Loucy (cell line): ENCODE measurements around the gene GTSF1L.

ENCODE experiments used
- H2AFZ ChIP-seq: fragments of 200-600 bp; sonication (generic); 2 replicates; pipeline ENCODE4 v1.6.0; 2016; ENCODE audit warnings: antibody characterized with exemption, mild to moderate bottlenecking, low read length, moderate library complexity
- H3F3A ChIP-seq: fragments of 200-600 bp; 2 replicates; pipeline ENCODE4 v1.6.0; 2016; ENCODE audit warnings: antibody characterized with exemption, low read depth, mild to moderate bottlenecking
- H3K27me3 ChIP-seq: fragments of 200-600 bp; sonication (generic); 2 replicates; pipeline ENCODE4 v1.6.1; 2014; ENCODE audit warnings: low read length, mild to moderate bottlenecking; ENCODE audit not compliant: insufficient read depth, poor library complexity, severe bottlenecking
- H3K36me3 ChIP-seq: fragments of 200-600 bp; sonication (generic); 2 replicates; pipeline ENCODE4 v1.6.1; 2016; ENCODE audit warnings: low read length; ENCODE audit not compliant: insufficient read depth
- H3K4me1 ChIP-seq: fragments of 200-600 bp; sonication (generic); 2 replicates; pipeline ENCODE4 v1.5.1; 2014; ENCODE audit warnings: low read length, mild to moderate bottlenecking; ENCODE audit not compliant: insufficient read depth, poor library complexity, severe bottlenecking
- H3K4me2 ChIP-seq: fragments of 200-600 bp; sonication (generic); 2 replicates; pipeline ENCODE4 v1.6.0; 2014; ENCODE audit warnings: antibody characterized with exemption, low read length, low read depth, mild to moderate bottlenecking; ENCODE audit not compliant: poor library complexity, severe bottlenecking
- H3K4me3 ChIP-seq: fragments of 200-600 bp; sonication (generic); 2 replicates; pipeline ENCODE4 v1.5.1; 2014; ENCODE audit warnings: low read length, mild to moderate bottlenecking, mixed read lengths; ENCODE audit not compliant: poor library complexity, severe bottlenecking
- H3K79me2 ChIP-seq: fragments of 200-600 bp; sonication (generic); 2 replicates; pipeline ENCODE4 v1.6.1; 2014; ENCODE audit warnings: low read length; ENCODE audit not compliant: insufficient read depth
- H3K9ac ChIP-seq: fragments of 200-600 bp; sonication (generic); 2 replicates; pipeline ENCODE4 v1.6.0; 2014; ENCODE audit warnings: mild to moderate bottlenecking, low read depth, low read length, moderate library complexity; ENCODE audit not compliant: poor library complexity, severe bottlenecking
- H3K9me2 ChIP-seq: fragments of 200-600 bp; sonication (generic); replicated peaks from 2 replicates; pipeline ENCODE4 v1.6.1; 2016; ENCODE audit warnings: low read depth, low read length, mixed read lengths
- H3K9me3 ChIP-seq: fragments of 200-600 bp; sonication (generic); 2 replicates; pipeline ENCODE4 v1.6.1; 2014; ENCODE audit warnings: mild to moderate bottlenecking, antibody characterized with exemption, low read length, low read depth; ENCODE audit not compliant: insufficient read depth
- H4K20me1 ChIP-seq: fragments of 200-600 bp; sonication (generic); 2 replicates; pipeline ENCODE4 v1.6.0; 2014; ENCODE audit warnings: antibody characterized with exemption, low read length, mild to moderate bottlenecking; ENCODE audit not compliant: insufficient read depth, poor library complexity, severe bottlenecking
- EZH2phosphoT487 ChIP-seq: fragments of 200-600 bp; IDR thresholded peaks from 2 replicates; pipeline ENCODE4 v1.6.1; 2018; ENCODE audit warnings: antibody characterized with exemption, mild to moderate bottlenecking, moderate library complexity, borderline replicate concordance
- TF ChIP-seq, protein P1 (sequence below): fragments of 200-600 bp; sonication (generic); conservative IDR thresholded peaks from 2 replicates; pipeline ENCODE4 v1.5.1; 2014; ENCODE audit warnings: mild to moderate bottlenecking, antibody characterized with exemption, low read length

The GTSF1L gene

DNA sequence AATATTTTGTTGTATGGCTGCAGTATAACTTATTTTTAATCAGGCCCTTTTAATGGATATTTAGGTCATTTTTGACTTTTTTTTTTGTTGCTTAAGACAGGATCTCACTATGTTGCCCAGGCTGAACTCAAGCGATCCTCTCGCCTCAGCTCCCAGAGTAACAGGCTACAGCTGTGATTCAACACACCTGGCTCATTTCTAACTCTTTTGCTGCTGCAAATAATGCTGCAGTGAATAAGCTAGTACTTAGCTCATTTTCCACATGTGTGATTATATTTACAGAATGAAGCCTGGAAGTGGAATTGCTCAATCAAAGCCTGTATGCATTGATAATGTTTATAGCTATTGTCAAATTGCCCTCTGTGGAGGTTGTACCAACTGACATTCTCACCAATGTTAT lies 1.1 kb downstream of the GTSF1L start:
- Histone ChIP-seq H2AFZ (no peak overlapping the region), H3K4me2 (no peak overlapping the region), H3K79me2 (no peaks in the 10 kb centered on the region), H3K36me3 (no peaks in the 10 kb centered on the region), H3K9me3 (no peaks in the 10 kb centered on the region), H3F3A (no peaks in the 10 kb centered on the region), H4K20me1 (no peaks in the 10 kb centered on the region), H3K4me3 (no peak overlapping the region), H3K27me3 (no peaks in the 10 kb centered on the region), H3K4me1 (no peaks in the 10 kb centered on the region), H3K9ac (no peak overlapping the region), H3K9me2 (no peaks in the 10 kb centered on the region)
- TF ChIP-seq EZH2phosphoT487: no peak
- TF ChIP-seq, protein P1, sequence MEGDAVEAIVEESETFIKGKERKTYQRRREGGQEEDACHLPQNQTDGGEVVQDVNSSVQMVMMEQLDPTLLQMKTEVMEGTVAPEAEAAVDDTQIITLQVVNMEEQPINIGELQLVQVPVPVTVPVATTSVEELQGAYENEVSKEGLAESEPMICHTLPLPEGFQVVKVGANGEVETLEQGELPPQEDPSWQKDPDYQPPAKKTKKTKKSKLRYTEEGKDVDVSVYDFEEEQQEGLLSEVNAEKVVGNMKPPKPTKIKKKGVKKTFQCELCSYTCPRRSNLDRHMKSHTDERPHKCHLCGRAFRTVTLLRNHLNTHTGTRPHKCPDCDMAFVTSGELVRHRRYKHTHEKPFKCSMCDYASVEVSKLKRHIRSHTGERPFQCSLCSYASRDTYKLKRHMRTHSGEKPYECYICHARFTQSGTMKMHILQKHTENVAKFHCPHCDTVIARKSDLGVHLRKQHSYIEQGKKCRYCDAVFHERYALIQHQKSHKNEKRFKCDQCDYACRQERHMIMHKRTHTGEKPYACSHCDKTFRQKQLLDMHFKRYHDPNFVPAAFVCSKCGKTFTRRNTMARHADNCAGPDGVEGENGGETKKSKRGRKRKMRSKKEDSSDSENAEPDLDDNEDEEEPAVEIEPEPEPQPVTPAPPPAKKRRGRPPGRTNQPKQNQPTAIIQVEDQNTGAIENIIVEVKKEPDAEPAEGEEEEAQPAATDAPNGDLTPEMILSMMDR: no peak

DNA sequence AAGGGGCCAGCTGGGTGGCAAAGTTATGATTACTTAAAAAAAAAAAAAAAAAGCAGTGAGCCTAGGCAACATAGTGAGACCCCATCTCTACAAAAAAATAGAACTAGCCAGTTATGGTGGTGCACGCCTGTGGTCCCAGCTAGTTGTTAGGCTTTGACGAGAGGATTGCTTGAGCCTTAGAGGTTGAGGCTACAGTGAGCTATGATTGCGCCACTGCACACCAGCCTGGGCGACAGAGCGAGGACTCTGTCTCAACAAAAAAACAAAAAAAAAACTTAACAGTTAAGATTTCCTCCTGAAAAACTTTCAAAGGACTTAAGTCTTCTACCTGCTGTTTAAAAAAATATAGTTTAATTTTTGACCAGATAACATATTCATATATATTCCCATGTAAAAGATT lies 2.4 kb downstream of the GTSF1L start:
- H3K4me2 ChIP-seq: no peak overlapping the region

DNA sequence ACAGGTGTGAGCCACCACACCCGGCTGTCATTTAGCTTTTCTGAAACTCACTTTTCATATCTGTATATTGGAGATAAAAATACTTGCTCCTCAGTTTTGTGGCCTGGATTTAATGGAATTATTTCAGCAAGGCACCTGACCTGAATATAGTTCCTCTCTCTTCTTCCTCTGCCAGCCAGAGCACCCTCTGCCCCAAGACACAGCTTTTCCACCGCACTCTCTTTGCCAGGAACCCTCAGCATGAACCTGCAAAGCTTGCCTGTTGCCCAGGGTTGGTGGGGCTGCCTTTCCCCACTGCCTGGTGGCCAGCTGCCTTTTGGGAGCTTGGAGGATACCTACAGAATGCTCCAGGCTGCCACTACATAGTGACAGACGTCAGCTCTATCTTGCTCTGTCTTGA lies 3.1 kb downstream of the GTSF1L start:
- no peak overlapping the region for H2AFZ ChIP-seq
- no peak overlapping the region for H3K9ac ChIP-seq
- no peaks in the 10 kb centered on the region for H3F3A ChIP-seq
- H4K20me1 ChIP-seq: no peaks in the 10 kb centered on the region
- no peaks in the 10 kb centered on the region for H3K9me3 ChIP-seq
- no peaks in the 10 kb centered on the region for H3K27me3 ChIP-seq
- H3K9me2 ChIP-seq: no peaks in the 10 kb centered on the region
- TF ChIP-seq, protein P1: no peak
- TF ChIP-seq EZH2phosphoT487: no peak
- H3K79me2 ChIP-seq: no peaks in the 10 kb centered on the region
- H3K4me2 ChIP-seq: no peak overlapping the region
- H3K4me3 ChIP-seq: no peak overlapping the region
- H3K36me3 ChIP-seq: no peaks in the 10 kb centered on the region
- no peaks in the 10 kb centered on the region for H3K4me1 ChIP-seq

More for the DNA sequence above, 2.4 kb downstream of the GTSF1L start:
- Histone ChIP-seq H3K27me3 (no peaks in the 10 kb centered on the region), H3K4me1 (no peaks in the 10 kb centered on the region), H3K9ac (no peak overlapping the region), H3F3A (no peaks in the 10 kb centered on the region), H3K36me3 (no peaks in the 10 kb centered on the region), H3K4me3 (no peak overlapping the region), H3K9me2 (no peaks in the 10 kb centered on the region), H3K9me3 (no peaks in the 10 kb centered on the region), H3K79me2 (no peaks in the 10 kb centered on the region), H2AFZ (no peak overlapping the region), H4K20me1 (no peaks in the 10 kb centered on the region)
- TF ChIP-seq, protein P1: no peak
- no peak for TF ChIP-seq EZH2phosphoT487
